ENCODE data around the gene ADAM12. TPM values are rescaled to one million over a fixed set of nuclear protein-coding genes. Genes with fewer than 3 reads are reported as not detected.

Gene ADAM12
- total RNA-seq, 4 donors from 2014 or later = 0.26 to 1.6 (median 0.47) TPM; not detected in 1

DNA sequence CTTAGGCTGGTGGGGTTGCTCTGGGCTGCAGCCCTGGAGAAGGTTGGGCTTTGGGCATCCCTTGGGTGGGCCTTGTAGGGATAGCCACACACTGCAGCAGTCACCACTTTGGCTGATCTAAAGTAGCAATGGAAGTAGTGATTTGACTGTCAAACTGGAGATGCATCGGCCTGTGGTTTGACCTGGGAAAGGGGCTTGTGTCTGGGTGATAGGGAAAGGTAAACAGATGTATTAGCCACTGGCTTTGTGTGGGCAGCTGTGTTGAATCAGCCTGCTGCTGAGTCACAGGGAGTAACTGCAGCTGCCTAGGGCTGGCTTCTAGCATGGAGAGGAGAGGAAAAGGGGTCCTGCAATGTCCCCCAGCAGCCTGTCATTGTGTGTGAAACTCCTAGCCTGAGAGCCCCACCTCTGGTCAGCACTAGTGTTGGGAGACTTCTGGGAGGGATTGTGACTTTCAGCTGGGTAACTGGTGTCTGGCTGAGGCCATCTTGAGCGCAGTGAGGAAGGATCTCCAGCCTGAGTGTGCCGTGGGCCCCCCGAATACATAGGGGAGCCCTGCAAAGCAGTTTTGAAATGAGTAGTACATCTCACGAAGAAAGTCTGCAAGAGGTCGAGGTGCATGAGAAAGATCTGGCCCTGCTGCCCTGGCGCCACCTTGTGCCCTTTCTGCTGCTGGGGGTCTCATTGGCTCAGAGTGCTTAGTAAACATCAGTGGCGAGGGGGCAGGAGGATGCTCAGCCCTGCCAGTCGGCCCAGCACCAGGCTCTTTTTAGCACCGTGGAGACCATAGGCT is 374.6 kb downstream of the ADAM12 start:
- 90% methylated on average over 10 of the region's 10 CpGs for WGBS, 2 donors
- TF ChIP-seq POLR2A (IDR thresholded peaks at IDR 0.05) = no peak
- TF ChIP-seq, protein P1, sequence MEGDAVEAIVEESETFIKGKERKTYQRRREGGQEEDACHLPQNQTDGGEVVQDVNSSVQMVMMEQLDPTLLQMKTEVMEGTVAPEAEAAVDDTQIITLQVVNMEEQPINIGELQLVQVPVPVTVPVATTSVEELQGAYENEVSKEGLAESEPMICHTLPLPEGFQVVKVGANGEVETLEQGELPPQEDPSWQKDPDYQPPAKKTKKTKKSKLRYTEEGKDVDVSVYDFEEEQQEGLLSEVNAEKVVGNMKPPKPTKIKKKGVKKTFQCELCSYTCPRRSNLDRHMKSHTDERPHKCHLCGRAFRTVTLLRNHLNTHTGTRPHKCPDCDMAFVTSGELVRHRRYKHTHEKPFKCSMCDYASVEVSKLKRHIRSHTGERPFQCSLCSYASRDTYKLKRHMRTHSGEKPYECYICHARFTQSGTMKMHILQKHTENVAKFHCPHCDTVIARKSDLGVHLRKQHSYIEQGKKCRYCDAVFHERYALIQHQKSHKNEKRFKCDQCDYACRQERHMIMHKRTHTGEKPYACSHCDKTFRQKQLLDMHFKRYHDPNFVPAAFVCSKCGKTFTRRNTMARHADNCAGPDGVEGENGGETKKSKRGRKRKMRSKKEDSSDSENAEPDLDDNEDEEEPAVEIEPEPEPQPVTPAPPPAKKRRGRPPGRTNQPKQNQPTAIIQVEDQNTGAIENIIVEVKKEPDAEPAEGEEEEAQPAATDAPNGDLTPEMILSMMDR (IDR thresholded peaks at IDR 0.05) = no peak
- intact Hi-C loops (cut with DNase I; ENCODE audit: low total_unique reads) = no loop called here
- H3K4me3 ChIP-seq (ENCODE audit: low read depth, poor library complexity, severe bottlenecking) = no peak overlapping the region
- no peak for DNase-seq (ENCODE audit: low spot score in 2 of 2)

DNA sequence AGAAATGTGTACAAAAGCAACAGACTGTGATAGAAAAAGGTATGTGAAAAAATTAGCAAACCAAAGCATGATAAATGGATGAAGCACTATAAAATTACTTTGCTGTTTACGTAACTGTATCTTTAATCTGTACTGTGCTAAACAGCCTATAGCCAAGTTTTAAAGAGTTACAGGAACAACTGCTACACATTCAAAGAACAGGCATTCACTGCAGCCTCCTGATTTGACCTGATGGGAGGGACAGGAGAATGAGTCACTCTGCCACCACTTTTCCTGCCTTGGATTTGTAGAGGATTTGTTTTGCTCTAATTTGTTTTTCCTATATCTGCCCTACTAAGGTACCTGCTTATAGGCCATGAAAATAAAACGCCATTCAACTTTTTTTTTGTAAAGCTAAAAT is 375.8 kb downstream of the ADAM12 start:
- intact Hi-C loops (cut with DNase I; ENCODE audit: low total_unique reads) = no loop called here
- no peak for TF ChIP-seq POLR2A (IDR thresholded peaks at IDR 0.05)
- TF ChIP-seq, protein P1 (IDR thresholded peaks at IDR 0.05) = no peak
- DNase-seq (ENCODE audit: low spot score in 2 of 2) = no peak
- H3K4me3 ChIP-seq (ENCODE audit: low read depth, poor library complexity, severe bottlenecking) = no peak overlapping the region
- whole genome bisulfite sequencing, 2 donors = 94 to 95% methylated on average over 2 of the region's 2 CpGs

DNA sequence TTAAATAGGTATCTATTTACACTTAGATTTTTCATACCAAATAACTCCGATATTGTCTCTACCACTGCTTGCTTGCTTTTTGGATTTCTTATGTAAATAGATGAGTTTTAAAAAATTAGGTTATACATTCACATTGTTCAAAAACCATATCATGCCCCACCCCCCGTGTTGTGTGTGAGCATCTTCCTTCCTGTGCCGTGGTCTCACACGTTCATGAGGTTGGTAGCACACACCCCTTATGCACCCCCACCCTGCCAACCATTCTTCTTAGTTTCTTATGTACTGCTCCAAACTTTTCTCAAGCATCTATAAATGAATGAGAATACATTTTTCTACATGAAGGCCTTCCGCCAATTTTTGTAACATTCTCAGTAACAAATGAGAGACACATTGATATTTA is 376.3 kb downstream of the ADAM12 start:
- intact Hi-C loops (cut with DNase I; ENCODE audit: low total_unique reads) = no loop called here
- no peak for TF ChIP-seq POLR2A (IDR thresholded peaks at IDR 0.05)
- TF ChIP-seq, protein P1 (IDR thresholded peaks at IDR 0.05) = no peak
- no peak overlapping the region for H3K4me3 ChIP-seq (ENCODE audit: low read depth, poor library complexity, severe bottlenecking)
- DNase-seq (ENCODE audit: low spot score in 2 of 2) = no peak
- 85 to 89% methylated on average over 5 of the region's 5 CpGs for WGBS, 2 donors

DNA sequence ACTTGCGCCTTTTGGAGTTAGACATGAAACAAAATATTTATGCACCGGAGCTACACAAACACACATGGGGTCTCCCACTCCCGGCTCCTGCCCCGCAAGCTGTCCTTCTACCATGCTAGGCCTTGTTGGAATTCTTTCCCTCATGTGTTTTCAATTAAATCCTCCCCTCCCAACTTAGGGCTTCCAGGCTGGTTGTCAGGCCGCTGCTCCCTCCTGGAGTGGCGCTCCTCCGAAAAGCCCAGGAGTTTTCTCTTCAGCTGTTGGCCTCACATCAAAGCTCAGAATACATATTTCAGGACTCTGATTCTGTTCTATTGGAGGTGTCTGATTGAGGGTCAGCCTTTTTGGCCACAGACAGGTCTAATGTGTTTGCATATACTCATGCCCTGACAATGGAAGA is 378.6 kb downstream of the ADAM12 start:
- no peak for TF ChIP-seq POLR2A (IDR thresholded peaks at IDR 0.05)
- TF ChIP-seq, protein P1 (IDR thresholded peaks at IDR 0.05) = no peak
- no peak overlapping the region for H3K4me3 ChIP-seq (ENCODE audit: low read depth, poor library complexity, severe bottlenecking)
- intact Hi-C loops (cut with DNase I; ENCODE audit: low total_unique reads) = no loop called here
- no peak for DNase-seq (ENCODE audit: low spot score in 2 of 2)
- 89 to 90% methylated on average over 7 of the region's 7 CpGs for WGBS, 2 donors

DNA sequence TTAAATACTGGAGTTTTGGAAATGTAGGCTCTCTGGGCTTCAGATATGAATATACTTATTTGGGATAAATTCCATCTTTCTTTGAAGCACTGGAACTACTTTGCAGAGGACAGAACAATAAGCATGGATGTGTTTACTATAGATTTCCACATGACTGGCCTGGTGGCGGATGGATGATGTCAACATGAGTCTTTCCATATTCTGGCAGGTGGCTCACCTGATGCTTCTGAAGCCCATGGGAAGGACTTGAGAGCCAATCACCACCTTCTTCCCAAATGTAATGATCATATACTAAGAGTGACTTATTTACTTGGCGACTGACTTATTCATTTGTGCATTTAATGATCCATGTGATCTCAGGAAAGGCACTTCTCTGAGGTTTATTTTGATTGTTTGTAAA is 381.4 kb downstream of the ADAM12 start:
- intact Hi-C loops (cut with DNase I; ENCODE audit: low total_unique reads) = no loop called here
- TF ChIP-seq, protein P1 (IDR thresholded peaks at IDR 0.05) = no peak
- no peak overlapping the region for H3K4me3 ChIP-seq (ENCODE audit: low read depth, poor library complexity, severe bottlenecking)
- DNase-seq (ENCODE audit: low spot score in 2 of 2) = no peak
- whole genome bisulfite sequencing, 2 donors = 93 to 97% methylated on average over 2 of the region's 2 CpGs

DNA sequence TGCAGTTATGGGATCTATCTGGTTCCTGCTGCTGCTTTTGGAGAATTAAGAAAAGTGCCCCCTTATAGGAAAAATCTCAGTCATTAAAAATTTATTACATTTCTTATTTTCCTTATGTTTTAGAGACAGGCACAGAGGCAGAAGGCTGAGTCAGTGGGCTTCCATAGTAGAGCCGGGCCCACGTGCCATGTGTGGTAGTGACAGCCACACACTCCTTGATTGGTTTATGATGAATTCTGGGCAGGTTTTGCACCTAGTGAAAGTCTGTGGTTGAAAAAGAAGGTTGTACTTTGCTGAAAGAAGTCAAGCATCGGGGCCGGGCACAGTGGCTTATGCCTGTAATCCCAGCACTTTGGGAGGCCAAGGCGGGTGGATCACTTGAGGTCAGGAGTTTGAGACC is 382.0 kb downstream of the ADAM12 start:
- no peak for DNase-seq (ENCODE audit: low spot score in 2 of 2)
- WGBS, 2 donors = 77 to 79% methylated on average over 5 of the region's 5 CpGs
- intact Hi-C loops (cut with DNase I; ENCODE audit: low total_unique reads) = no loop called here
- TF ChIP-seq POLR2A (IDR thresholded peaks at IDR 0.05) = no peak
- TF ChIP-seq, protein P1 (IDR thresholded peaks at IDR 0.05) = no peak
- H3K4me3 ChIP-seq (ENCODE audit: low read depth, poor library complexity, severe bottlenecking) = no peak overlapping the region
